Measurements from ENCODE around the gene GAS7.

GAS7 gene

DNA sequence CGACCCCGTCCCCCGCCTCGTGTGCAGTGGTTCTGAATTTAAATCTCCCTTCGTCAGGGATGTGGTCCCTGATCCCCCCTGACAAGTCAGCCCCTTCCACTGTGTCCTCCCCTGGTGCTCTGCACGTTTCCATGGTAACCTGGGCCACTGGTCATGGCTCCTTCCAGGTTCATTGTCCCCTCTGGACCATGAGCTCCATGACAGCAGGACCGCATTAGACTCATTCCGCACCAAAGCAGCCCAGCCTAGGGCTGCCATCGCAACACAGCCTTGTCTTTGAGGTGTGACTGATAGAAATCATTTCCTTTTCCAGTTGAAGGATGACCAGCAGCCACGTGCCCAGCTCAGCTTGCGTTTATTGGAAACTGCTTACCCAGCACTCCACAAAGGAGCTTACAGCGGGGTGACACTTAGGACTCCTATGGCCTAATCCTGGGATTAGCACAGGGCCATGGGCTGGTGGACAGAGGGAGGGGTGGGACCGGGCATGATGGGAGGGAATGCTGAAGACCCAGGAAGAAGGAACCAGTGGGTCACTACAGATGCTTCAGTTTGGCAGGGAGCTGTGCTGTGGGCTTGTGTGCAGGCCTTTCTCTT is 300.9 kb downstream of the GAS7 start:
- Histone ChIP-seq H3K9ac (ENCODE audit: low read length) (no peak overlapping the region), H3K4me1 (ENCODE audit: control insufficient read depth, insufficient read depth, low read length) (peaks cover 36% of the 10 kb centered on the region), H3K4me3 (ENCODE audit: low read length) (no peak overlapping the region), H3K27me3 (replicated peaks; ENCODE audit: control insufficient read depth, insufficient read depth, low read length) (peaks cover 6% of the 10 kb centered on the region), H3K9me3 (ENCODE audit: control insufficient read depth, low read length) (no peaks in the 10 kb centered on the region), H3K36me3 (ENCODE audit: control insufficient read depth, insufficient read depth, low read length, severe bottlenecking) (no peaks in the 10 kb centered on the region)
- no peak for DNase-seq (ENCODE audit: low read depth)

DNA sequence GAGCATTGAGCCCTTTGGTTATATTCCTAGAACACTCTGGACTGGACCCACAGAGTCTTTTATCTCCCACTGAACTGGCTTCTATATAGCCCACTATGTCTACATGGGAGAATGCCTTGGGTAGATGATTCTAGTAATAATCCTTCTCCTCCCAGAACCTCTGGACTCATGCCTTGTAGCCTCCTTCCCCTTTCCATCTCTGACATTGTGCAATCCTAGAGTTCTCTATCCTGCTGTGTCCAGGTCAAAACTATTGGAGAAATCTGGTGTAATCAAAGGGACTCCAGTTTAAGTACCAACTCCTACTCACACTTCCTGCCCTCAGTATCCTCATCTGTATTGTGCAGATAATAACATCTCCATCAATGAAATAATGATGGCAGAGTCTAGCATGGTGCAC is 302.5 kb downstream of the GAS7 start:
- Histone ChIP-seq H3K9me3 (ENCODE audit: control insufficient read depth, low read length) (no peaks in the 10 kb centered on the region), H3K36me3 (ENCODE audit: control insufficient read depth, insufficient read depth, low read length, severe bottlenecking) (no peaks in the 10 kb centered on the region), H3K9ac (ENCODE audit: low read length) (no peak overlapping the region), H3K27me3 (replicated peaks; ENCODE audit: control insufficient read depth, insufficient read depth, low read length) (peaks cover 6% of the 10 kb centered on the region), H3K4me1 (ENCODE audit: control insufficient read depth, insufficient read depth, low read length) (peaks cover 28% of the 10 kb centered on the region), H3K4me3 (ENCODE audit: low read length) (no peak overlapping the region)
- no peak for DNase-seq (ENCODE audit: low read depth)

DNA sequence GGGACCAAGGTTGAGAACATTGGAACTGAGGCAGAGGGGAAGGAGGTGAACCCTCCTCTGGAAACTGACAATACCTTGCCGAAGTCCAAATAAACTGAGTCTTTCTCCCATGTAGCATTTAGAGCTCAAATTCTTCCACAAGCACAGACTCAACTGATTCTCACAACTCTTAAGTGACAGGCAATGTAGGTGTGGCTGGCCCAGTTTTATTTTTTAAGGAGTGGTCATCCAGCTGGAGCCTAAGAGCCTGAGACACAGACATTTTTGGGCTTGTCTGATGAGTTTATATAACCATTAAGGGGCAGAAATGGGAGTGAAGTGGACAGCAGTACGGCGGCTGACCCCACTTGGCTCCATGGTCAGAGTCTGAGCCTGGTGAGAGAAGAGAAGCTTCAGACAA is 304.2 kb downstream of the GAS7 start:
- no peak overlapping the region for H3K9ac ChIP-seq (ENCODE audit: low read length)
- no peak for DNase-seq (ENCODE audit: low read depth)
- no peaks in the 10 kb centered on the region for H3K9me3 ChIP-seq (ENCODE audit: control insufficient read depth, low read length)
- H3K36me3 ChIP-seq (ENCODE audit: control insufficient read depth, insufficient read depth, low read length, severe bottlenecking), result no peaks in the 10 kb centered on the region
- peaks cover 17% of the 10 kb centered on the region for H3K27me3 ChIP-seq (replicated peaks; ENCODE audit: control insufficient read depth, insufficient read depth, low read length)
- peaks cover 11% of the 10 kb centered on the region for H3K4me1 ChIP-seq (ENCODE audit: control insufficient read depth, insufficient read depth, low read length)
- no peak overlapping the region for H3K4me3 ChIP-seq (ENCODE audit: low read length)

DNA sequence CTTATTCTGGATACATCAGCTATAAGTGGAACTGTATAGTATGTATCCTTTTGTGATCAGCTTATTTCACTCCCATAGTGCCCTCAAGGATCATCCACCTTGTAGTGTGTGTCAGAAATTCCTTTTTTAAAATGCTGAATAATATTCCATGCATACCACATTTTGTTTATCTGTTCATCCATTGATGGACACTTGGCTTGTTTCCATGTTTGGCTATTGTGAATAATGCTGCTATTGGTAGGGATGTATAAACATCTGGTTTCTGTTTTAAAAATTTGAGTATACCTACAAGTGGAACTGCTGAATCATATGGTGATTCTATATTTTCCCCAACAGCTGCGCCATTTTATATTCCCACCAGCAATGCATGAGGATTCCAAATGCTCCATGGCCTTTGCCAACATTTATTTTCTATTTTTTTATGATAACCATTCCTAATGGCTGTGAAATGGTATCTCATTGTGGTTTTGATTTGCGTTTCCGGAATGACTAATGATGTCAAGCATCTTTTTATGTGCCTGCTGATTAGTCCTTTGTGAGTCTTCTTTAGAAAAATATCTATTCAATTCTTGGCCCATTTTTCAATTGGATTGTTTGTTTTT is 304.9 kb downstream of the GAS7 start:
- no peak for DNase-seq (ENCODE audit: low read depth)
- Histone ChIP-seq H3K4me1 (ENCODE audit: control insufficient read depth, insufficient read depth, low read length) (peaks cover 9% of the 10 kb centered on the region), H3K27me3 (replicated peaks; ENCODE audit: control insufficient read depth, insufficient read depth, low read length) (peaks cover 23% of the 10 kb centered on the region), H3K9me3 (ENCODE audit: control insufficient read depth, low read length) (no peaks in the 10 kb centered on the region), H3K9ac (ENCODE audit: low read length) (no peak overlapping the region), H3K36me3 (ENCODE audit: control insufficient read depth, insufficient read depth, low read length, severe bottlenecking) (no peaks in the 10 kb centered on the region), H3K4me3 (ENCODE audit: low read length) (no peak overlapping the region)

DNA sequence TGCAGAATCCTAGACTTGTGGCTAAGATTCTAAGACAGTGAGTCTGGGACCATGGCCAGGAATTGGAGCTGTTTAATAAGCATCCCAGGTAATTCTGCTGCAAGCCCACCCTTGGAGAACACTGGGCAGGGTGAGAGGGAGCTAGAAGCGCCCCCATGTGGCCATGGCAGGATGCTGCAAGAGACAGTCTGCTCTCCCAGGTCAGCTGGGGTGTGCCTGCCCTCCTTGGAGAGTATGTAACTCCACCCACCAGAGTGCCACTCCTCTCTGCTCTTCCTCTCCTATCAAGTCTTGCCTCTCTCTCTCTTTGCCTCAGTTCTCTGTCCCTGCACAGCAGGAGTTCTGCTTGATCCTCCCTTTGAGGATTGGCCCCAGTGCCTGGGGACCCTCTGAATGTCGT is 308.3 kb downstream of the GAS7 start:
- DNase-seq (ENCODE audit: low read depth), result no peak
- H3K4me1 ChIP-seq (ENCODE audit: control insufficient read depth, insufficient read depth, low read length), result peaks cover 9% of the 10 kb centered on the region
- H3K9ac ChIP-seq (ENCODE audit: low read length), result no peak overlapping the region
- H3K36me3 ChIP-seq (ENCODE audit: control insufficient read depth, insufficient read depth, low read length, severe bottlenecking), result no peaks in the 10 kb centered on the region
- no peak overlapping the region for H3K4me3 ChIP-seq (ENCODE audit: low read length)
- peaks cover 21% of the 10 kb centered on the region for H3K27me3 ChIP-seq (replicated peaks; ENCODE audit: control insufficient read depth, insufficient read depth, low read length)
- H3K9me3 ChIP-seq (ENCODE audit: control insufficient read depth, low read length), result peaks cover 8% of the 10 kb centered on the region

DNA sequence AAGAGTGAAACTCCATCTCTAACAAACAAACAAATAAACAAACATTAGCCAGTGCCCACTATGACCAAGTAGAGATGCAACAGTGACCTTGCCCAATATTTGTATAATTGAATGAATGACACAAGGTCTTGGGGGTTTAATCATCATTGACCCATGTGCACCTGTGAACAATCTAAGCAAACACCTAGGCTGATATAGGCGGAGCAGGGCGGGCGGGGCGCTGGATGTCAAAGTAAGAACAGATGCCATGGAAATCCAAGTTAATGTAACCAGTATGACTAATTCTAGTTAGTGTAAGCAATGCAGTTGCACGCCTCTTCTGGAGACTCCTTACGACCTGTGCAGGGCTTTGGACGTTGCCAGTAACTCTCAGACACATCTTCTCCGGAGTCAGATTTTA is 310.9 kb downstream of the GAS7 start:
- H3K4me1 ChIP-seq (ENCODE audit: control insufficient read depth, insufficient read depth, low read length), result no peaks in the 10 kb centered on the region
- peaks cover 17% of the 10 kb centered on the region for H3K27me3 ChIP-seq (replicated peaks; ENCODE audit: control insufficient read depth, insufficient read depth, low read length)
- H3K36me3 ChIP-seq (ENCODE audit: control insufficient read depth, insufficient read depth, low read length, severe bottlenecking), result no peaks in the 10 kb centered on the region
- H3K9ac ChIP-seq (ENCODE audit: low read length), result no peak overlapping the region
- H3K9me3 ChIP-seq (ENCODE audit: control insufficient read depth, low read length), result peaks cover 32% of the 10 kb centered on the region
- H3K4me3 ChIP-seq (ENCODE audit: low read length), result no peak overlapping the region
- no peak for DNase-seq (ENCODE audit: low read depth)

DNA sequence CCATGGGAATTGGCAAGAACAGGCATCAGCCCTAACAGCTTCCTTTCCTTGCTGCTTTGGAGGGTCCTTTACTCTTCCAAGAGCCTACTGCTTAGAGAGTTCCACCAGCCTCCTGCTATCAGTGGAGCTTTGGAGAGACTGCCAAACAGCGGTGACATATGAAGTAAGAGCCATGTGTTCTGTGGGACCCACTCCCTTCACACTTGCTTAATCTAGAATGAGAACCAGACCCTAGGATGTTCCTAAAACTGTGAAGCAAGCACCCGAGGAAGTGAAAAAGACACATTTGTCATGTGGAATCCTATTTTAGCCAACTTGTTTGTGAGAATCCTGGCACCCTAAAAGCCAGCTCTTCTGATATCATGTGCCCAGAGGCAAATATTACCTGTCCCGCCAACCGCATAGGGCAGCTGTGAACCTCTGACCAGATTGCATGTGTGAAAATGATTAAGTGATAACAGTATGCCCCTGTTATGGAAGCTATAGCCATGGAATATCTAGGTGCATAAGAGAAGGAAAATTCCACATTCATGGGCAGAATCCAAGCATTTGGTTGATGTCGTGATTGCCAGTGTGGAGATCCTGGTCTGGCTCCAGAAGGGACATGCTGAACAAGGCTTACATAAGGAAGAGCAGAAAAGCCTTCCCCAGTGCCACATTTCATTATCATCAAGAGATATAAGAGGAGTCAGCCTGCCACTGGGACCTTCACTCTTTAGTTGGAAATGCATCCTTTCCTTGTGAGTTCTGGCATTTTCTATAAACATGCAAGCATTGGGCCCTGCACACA is 312.1 kb downstream of the GAS7 start:
- Histone ChIP-seq H3K4me1 (ENCODE audit: control insufficient read depth, insufficient read depth, low read length) (no peaks in the 10 kb centered on the region), H3K9me3 (ENCODE audit: control insufficient read depth, low read length) (peaks cover 42% of the 10 kb centered on the region), H3K36me3 (ENCODE audit: control insufficient read depth, insufficient read depth, low read length, severe bottlenecking) (no peaks in the 10 kb centered on the region), H3K27me3 (replicated peaks; ENCODE audit: control insufficient read depth, insufficient read depth, low read length) (peaks cover 17% of the 10 kb centered on the region), H3K9ac (ENCODE audit: low read length) (no peak overlapping the region), H3K4me3 (ENCODE audit: low read length) (no peak overlapping the region)
- DNase-seq (ENCODE audit: low read depth), result no peak

DNA sequence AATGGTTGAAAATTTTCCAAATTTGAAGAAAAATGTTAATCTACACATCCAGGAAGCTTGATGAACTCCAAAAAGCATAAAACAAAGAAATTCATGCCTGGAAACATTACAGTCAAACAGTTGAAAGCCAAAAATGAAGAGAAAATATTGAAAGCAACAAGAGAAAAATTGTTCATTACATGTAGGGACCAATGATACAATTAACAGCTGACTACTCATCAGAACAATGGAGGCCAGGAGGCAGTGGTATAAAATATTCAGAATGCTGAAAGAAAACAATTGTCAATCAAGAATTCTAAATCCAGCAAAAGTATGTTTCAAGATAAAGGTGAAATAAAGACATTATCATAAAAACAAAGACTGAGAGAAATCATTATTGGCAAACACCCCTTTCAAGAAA is 315.0 kb downstream of the GAS7 start:
- no peak for DNase-seq (ENCODE audit: low read depth)
- H3K9me3 ChIP-seq (ENCODE audit: control insufficient read depth, low read length), result peaks cover 42% of the 10 kb centered on the region
- H3K4me3 ChIP-seq (ENCODE audit: low read length), result no peak overlapping the region
- no peaks in the 10 kb centered on the region for H3K36me3 ChIP-seq (ENCODE audit: control insufficient read depth, insufficient read depth, low read length, severe bottlenecking)
- peaks cover 9% of the 10 kb centered on the region for H3K4me1 ChIP-seq (ENCODE audit: control insufficient read depth, insufficient read depth, low read length)
- H3K9ac ChIP-seq (ENCODE audit: low read length), result no peak overlapping the region
- no peaks in the 10 kb centered on the region for H3K27me3 ChIP-seq (replicated peaks; ENCODE audit: control insufficient read depth, insufficient read depth, low read length)

DNA sequence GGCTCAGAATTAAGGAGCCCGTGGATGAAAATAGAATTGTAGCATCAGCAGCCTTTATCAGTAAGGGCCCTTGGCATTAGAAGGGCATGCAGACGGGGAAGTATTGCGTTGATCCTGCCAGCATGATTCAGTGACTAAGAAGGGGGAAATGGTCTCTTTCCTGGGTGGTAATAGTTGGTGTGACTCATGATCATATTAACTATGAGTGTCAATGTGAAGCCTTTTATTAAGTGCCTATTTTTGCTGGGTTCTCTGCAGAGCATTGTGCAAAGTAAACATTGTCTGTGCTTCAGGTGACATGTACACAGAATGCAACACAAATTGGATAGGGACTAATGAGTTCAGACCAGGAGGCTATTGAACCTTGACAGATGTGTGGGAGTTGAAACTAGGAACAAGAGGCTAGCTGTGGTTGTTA is 317.8 kb downstream of the GAS7 start:
- no peak overlapping the region for H3K4me3 ChIP-seq (ENCODE audit: low read length)
- H3K4me1 ChIP-seq (ENCODE audit: control insufficient read depth, insufficient read depth, low read length), result peaks cover 20% of the 10 kb centered on the region

DNA sequence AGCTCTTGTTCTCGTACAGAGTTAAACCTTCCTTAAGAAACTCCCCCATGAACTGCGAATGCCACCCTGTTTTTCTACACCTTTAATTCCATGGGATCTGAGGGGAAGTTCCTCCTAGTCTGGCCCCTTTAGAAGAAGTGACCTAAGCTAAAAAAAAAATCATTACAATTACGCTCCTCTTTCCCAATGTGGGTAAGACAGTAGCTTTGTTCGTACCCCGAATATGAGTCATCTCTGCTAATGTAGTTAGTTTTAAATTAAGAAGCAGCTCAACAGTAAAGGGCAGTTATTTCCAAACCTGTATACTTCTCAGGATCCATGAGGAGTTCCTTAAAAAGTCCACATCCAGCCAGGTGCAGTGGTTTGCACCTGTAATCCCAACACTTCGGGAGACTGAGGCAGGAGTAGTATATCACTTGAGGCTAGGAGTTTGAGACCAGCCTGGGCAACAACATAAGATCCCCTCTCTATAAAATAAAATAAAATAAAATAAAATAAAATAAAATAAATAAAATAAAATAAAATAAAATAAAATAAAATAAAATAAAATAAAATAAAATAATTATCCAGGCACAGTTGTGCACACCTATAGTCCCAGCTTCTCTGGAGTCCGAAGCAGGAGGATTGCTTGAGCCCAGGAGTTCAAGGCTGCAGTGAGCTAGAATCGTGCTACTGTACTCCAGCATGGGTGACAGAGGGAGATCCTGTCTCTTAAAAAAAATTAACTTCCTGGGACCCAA is 319.4 kb downstream of the GAS7 start:
- DNase-seq (ENCODE audit: low read depth), result no peak
- no peak overlapping the region for H3K4me3 ChIP-seq (ENCODE audit: low read length)
- no peaks in the 10 kb centered on the region for H3K36me3 ChIP-seq (ENCODE audit: control insufficient read depth, insufficient read depth, low read length, severe bottlenecking)
- H3K4me1 ChIP-seq (ENCODE audit: control insufficient read depth, insufficient read depth, low read length), result peaks cover 33% of the 10 kb centered on the region
- peaks cover 25% of the 10 kb centered on the region for H3K9me3 ChIP-seq (ENCODE audit: control insufficient read depth, low read length)
- H3K27me3 ChIP-seq (replicated peaks; ENCODE audit: control insufficient read depth, insufficient read depth, low read length), result no peaks in the 10 kb centered on the region
- H3K9ac ChIP-seq (ENCODE audit: low read length), result no peak overlapping the region

More for the DNA sequence above, 317.8 kb downstream of the GAS7 start:
- no peak for DNase-seq (ENCODE audit: low read depth)
- Histone ChIP-seq H3K27me3 (replicated peaks; ENCODE audit: control insufficient read depth, insufficient read depth, low read length) (no peaks in the 10 kb centered on the region), H3K9ac (ENCODE audit: low read length) (no peak overlapping the region), H3K36me3 (ENCODE audit: control insufficient read depth, insufficient read depth, low read length, severe bottlenecking) (no peaks in the 10 kb centered on the region), H3K9me3 (ENCODE audit: control insufficient read depth, low read length) (peaks cover 38% of the 10 kb centered on the region)

DNA sequence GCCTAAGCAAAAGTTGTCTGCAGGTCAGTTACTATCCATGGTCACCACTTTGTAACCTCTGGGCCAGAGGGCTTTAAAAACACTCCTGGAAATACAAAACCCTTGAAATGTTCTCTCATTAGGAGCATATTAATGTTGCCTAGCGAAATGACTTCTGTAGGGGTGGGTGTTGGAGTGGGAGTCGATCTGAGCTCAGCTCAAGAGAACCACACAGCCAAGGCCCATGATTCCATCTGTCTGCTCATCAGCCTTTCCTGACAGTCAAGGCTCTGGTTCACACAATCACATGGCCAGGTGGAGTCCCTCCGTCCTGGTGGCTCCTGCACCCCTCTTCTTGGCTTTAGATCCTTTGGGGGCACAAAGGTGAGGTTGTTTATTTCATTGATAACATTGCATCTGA is 320.1 kb downstream of the GAS7 start:
- H3K27me3 ChIP-seq (replicated peaks; ENCODE audit: control insufficient read depth, insufficient read depth, low read length), result no peaks in the 10 kb centered on the region
- peaks cover 37% of the 10 kb centered on the region for H3K4me1 ChIP-seq (ENCODE audit: control insufficient read depth, insufficient read depth, low read length)
- DNase-seq (ENCODE audit: low read depth), result no peak
- H3K4me3 ChIP-seq (ENCODE audit: low read length), result no peak overlapping the region
- no peaks in the 10 kb centered on the region for H3K36me3 ChIP-seq (ENCODE audit: control insufficient read depth, insufficient read depth, low read length, severe bottlenecking)
- H3K9ac ChIP-seq (ENCODE audit: low read length), result no peak overlapping the region
- peaks cover 19% of the 10 kb centered on the region for H3K9me3 ChIP-seq (ENCODE audit: control insufficient read depth, low read length)

Measured in adipocyte (in vitro differentiated cells).